Measurements from ENCODE around the gene RCOR1.

RCOR1 gene

GRCh38 chr14:102593061-102593824 lies 794 bp downstream of the RCOR1 start:
- H3K27ac ChIP-seq (ENCODE audit: low read depth, low read length), result peak overlapping the region; percentile 85
- H3K4me3 ChIP-seq (ENCODE audit: insufficient read depth, low read length, poor library complexity, severe bottlenecking), result peak overlapping the region; percentile 55
- no peaks in the 10 kb centered on the region for H3K27me3 ChIP-seq (ENCODE audit: low read length)
- H3K79me2 ChIP-seq (ENCODE audit: insufficient read depth, low read length), result peaks cover 49% of the 10 kb centered on the region
- H4K20me1 ChIP-seq (ENCODE audit: low read depth, low read length), result no peaks in the 10 kb centered on the region
- no peak overlapping the region for H2AFZ ChIP-seq (ENCODE audit: low read depth, low read length, severe bottlenecking)
- H3K9me2 ChIP-seq (replicated peaks; ENCODE audit: insufficient read depth, low read length), result no peaks in the 10 kb centered on the region
- peak overlapping the region; percentile 66 for H3K4me2 ChIP-seq (ENCODE audit: low read depth, low read length, poor library complexity, severe bottlenecking)
- H3K9ac ChIP-seq (ENCODE audit: low read length), result peak overlapping the region; percentile 68
- TF ChIP-seq CTCF (IDR thresholded peaks at IDR 0.05; ENCODE audit: insufficient read depth, low read length, poor library complexity, severe bottlenecking) (peak; percentile 23), EZH2phosphoT487 (conservative IDR thresholded peaks at IDR 0.05; ENCODE audit: low read length) (no peak)
- peaks cover 17% of the 10 kb centered on the region for H3F3A ChIP-seq (ENCODE audit: insufficient read depth)
- no peaks in the 10 kb centered on the region for H3K9me3 ChIP-seq (ENCODE audit: insufficient read depth, low read length)
- H3K36me3 ChIP-seq (ENCODE audit: low read length), result no peaks in the 10 kb centered on the region

DNA sequence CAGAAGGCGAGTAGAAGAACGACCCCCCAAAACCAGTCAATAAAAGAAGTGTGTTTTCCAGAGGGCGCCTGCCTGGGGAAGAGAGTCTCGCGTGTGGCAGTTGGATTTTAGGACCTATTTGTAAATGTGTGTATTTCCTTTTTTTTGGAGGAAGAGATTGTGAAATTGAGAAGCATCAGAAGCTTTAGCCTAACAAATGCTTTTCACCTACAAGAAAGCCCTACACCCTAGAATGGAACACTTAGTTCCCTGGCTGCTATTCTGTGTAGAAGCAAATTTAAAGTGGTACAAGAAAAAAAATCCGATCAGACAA lies 1.3 kb downstream of the RCOR1 start:
- H3K27ac ChIP-seq (ENCODE audit: low read depth, low read length), result peak overlapping the region; percentile 85
- no peaks in the 10 kb centered on the region for H4K20me1 ChIP-seq (ENCODE audit: low read depth, low read length)
- H3K9me2 ChIP-seq (replicated peaks; ENCODE audit: insufficient read depth, low read length), result no peaks in the 10 kb centered on the region
- H3F3A ChIP-seq (ENCODE audit: insufficient read depth), result peaks cover 17% of the 10 kb centered on the region
- H3K79me2 ChIP-seq (ENCODE audit: insufficient read depth, low read length), result peaks cover 53% of the 10 kb centered on the region
- peak overlapping the region; percentile 66 for H3K4me2 ChIP-seq (ENCODE audit: low read depth, low read length, poor library complexity, severe bottlenecking)
- H3K36me3 ChIP-seq (ENCODE audit: low read length), result no peaks in the 10 kb centered on the region
- H2AFZ ChIP-seq (ENCODE audit: low read depth, low read length, severe bottlenecking), result no peak overlapping the region
- peak overlapping the region; percentile 55 for H3K4me3 ChIP-seq (ENCODE audit: insufficient read depth, low read length, poor library complexity, severe bottlenecking)
- H3K27me3 ChIP-seq (ENCODE audit: low read length), result no peaks in the 10 kb centered on the region
- TF ChIP-seq EZH2phosphoT487 (conservative IDR thresholded peaks at IDR 0.05; ENCODE audit: low read length) (no peak), CTCF (IDR thresholded peaks at IDR 0.05; ENCODE audit: insufficient read depth, low read length, poor library complexity, severe bottlenecking) (no peak)
- H3K9me3 ChIP-seq (ENCODE audit: insufficient read depth, low read length), result no peaks in the 10 kb centered on the region
- peak overlapping the region; percentile 68 for H3K9ac ChIP-seq (ENCODE audit: low read length)

DNA sequence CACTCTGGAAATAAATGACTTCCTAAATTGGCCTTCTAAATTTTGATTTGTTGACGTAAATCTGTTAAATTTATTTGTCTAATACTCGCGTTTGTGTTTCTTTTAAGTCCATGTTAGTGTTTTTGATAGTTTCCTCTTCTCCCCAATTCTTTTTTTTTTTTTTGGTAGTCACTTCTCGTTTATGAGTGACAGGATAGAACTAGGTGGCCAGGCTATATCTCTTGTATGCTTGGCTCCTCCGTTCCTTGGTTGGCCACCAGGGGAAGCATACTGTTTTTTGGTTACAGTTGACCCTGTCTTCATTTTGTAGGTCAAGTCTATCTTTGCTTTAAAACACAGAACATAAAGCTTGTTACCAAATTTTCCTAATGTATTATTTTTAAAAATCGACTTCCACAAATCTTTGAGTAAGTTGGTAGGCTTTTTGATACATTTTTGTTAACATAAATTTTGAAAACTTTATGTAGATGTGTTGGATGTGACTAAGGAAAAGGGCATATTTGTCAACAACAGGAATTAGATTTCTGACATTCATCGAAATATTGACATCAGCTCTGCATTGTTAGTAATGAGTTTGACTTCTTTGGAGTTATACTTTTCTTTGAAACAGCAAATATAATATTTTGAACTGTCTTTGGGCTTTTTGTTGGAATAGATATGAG lies 2.2 kb downstream of the RCOR1 start:
- peak; percentile 88 for TF ChIP-seq CTCF (IDR thresholded peaks at IDR 0.05; ENCODE audit: insufficient read depth, low read length, poor library complexity, severe bottlenecking)
- TF ChIP-seq EZH2phosphoT487 (conservative IDR thresholded peaks at IDR 0.05; ENCODE audit: low read length), result no peak
- H3K36me3 ChIP-seq (ENCODE audit: low read length), result no peaks in the 10 kb centered on the region
- peak overlapping the region; percentile 55 for H3K4me3 ChIP-seq (ENCODE audit: insufficient read depth, low read length, poor library complexity, severe bottlenecking)
- H2AFZ ChIP-seq (ENCODE audit: low read depth, low read length, severe bottlenecking), result no peak overlapping the region
- H3K9me2 ChIP-seq (replicated peaks; ENCODE audit: insufficient read depth, low read length), result no peaks in the 10 kb centered on the region
- peaks cover 62% of the 10 kb centered on the region for H3K79me2 ChIP-seq (ENCODE audit: insufficient read depth, low read length)
- H3K4me2 ChIP-seq (ENCODE audit: low read depth, low read length, poor library complexity, severe bottlenecking), result peak overlapping the region; percentile 66
- H3K27ac ChIP-seq (ENCODE audit: low read depth, low read length), result peak overlapping the region; percentile 85
- no peaks in the 10 kb centered on the region for H4K20me1 ChIP-seq (ENCODE audit: low read depth, low read length)
- peaks cover 20% of the 10 kb centered on the region for H3F3A ChIP-seq (ENCODE audit: insufficient read depth)
- peak overlapping the region; percentile 68 for H3K9ac ChIP-seq (ENCODE audit: low read length)
- no peaks in the 10 kb centered on the region for H3K27me3 ChIP-seq (ENCODE audit: low read length)
- no peaks in the 10 kb centered on the region for H3K9me3 ChIP-seq (ENCODE audit: insufficient read depth, low read length)
